ENCODE results near the gene SLC12A8.
"Not testable (repeated sequence)": the region's sequence is repeated elsewhere in the genome, so short reads cannot be mapped to it uniquely, and the experiment has no call there.

Gene SLC12A8

GRCh38 chr3:125104639-125105038 lies 107.9 kb downstream of the SLC12A8 start:
- Mint-ChIP-seq H3K36me3 (ENCODE audit: low read depth) (peaks cover 2% of the 10 kb centered on the region), H3K27me3 (ENCODE audit: low read depth) (peaks cover 37% of the 10 kb centered on the region), H3K9me3 (peaks cover 14% of the 10 kb centered on the region), H3K4me3 (no peak overlapping the region), H3K4me1 (ENCODE audit: low read depth) (peaks cover 4% of the 10 kb centered on the region), H3K27ac (no peak overlapping the region)

GRCh38 chr3:125103406-125103805 lies 109.1 kb downstream of the SLC12A8 start:
- peaks cover 34% of the 10 kb centered on the region for H3K27me3 Mint-ChIP-seq (ENCODE audit: low read depth)
- no peak overlapping the region for H3K4me3 Mint-ChIP-seq
- peaks cover 2% of the 10 kb centered on the region for H3K36me3 Mint-ChIP-seq (ENCODE audit: low read depth)
- peaks cover 14% of the 10 kb centered on the region for H3K9me3 Mint-ChIP-seq
- H3K4me1 Mint-ChIP-seq (ENCODE audit: low read depth): no peaks in the 10 kb centered on the region
- H3K27ac Mint-ChIP-seq: no peak overlapping the region

- H3K27me3 Mint-ChIP-seq (ENCODE audit: low read depth): peaks cover 34% of the 10 kb centered on the region
- no peaks in the 10 kb centered on the region for H3K4me1 Mint-ChIP-seq (ENCODE audit: low read depth)
- H3K9me3 Mint-ChIP-seq: peaks cover 14% of the 10 kb centered on the region
- H3K36me3 Mint-ChIP-seq (ENCODE audit: low read depth): peaks cover 2% of the 10 kb centered on the region
- no peak overlapping the region for H3K27ac Mint-ChIP-seq
- H3K4me3 Mint-ChIP-seq: no peak overlapping the region
Observed at GRCh38 chr3:125102470-125102869, 110.1 kb downstream of the SLC12A8 start.

- peaks cover 4% of the 10 kb centered on the region for H3K9me3 Mint-ChIP-seq
- H3K4me1 Mint-ChIP-seq (ENCODE audit: low read depth): no peaks in the 10 kb centered on the region
- no peak overlapping the region for H3K4me3 Mint-ChIP-seq
- peaks cover 19% of the 10 kb centered on the region for H3K27me3 Mint-ChIP-seq (ENCODE audit: low read depth)
- peaks cover 2% of the 10 kb centered on the region for H3K36me3 Mint-ChIP-seq (ENCODE audit: low read depth)
- no peak overlapping the region for H3K27ac Mint-ChIP-seq
Observed at GRCh38 chr3:125098611-125099291, 113.8 kb downstream of the SLC12A8 start.

GRCh38 chr3:125090649-125091048 lies 121.9 kb downstream of the SLC12A8 start:
- Mint-ChIP-seq H3K4me3 (no peak overlapping the region), H3K4me1 (ENCODE audit: low read depth) (no peaks in the 10 kb centered on the region), H3K9me3 (peaks cover 7% of the 10 kb centered on the region), H3K36me3 (ENCODE audit: low read depth) (no peaks in the 10 kb centered on the region), H3K27me3 (ENCODE audit: low read depth) (peaks cover 39% of the 10 kb centered on the region), H3K27ac (no peak overlapping the region)

- peaks cover 7% of the 10 kb centered on the region for H3K9me3 Mint-ChIP-seq
- no peak overlapping the region for H3K4me3 Mint-ChIP-seq
- H3K36me3 Mint-ChIP-seq (ENCODE audit: low read depth): no peaks in the 10 kb centered on the region
- no peaks in the 10 kb centered on the region for H3K4me1 Mint-ChIP-seq (ENCODE audit: low read depth)
- H3K27ac Mint-ChIP-seq: no peak overlapping the region
- H3K27me3 Mint-ChIP-seq (ENCODE audit: low read depth): peaks cover 52% of the 10 kb centered on the region
Observed at GRCh38 chr3:125087768-125088391, 124.7 kb downstream of the SLC12A8 start.

- Mint-ChIP-seq H3K36me3 (ENCODE audit: low read depth) (no peaks in the 10 kb centered on the region), H3K27ac (no peak overlapping the region), H3K27me3 (ENCODE audit: low read depth) (peaks cover 43% of the 10 kb centered on the region), H3K9me3 (no peaks in the 10 kb centered on the region), H3K4me3 (no peak overlapping the region), H3K4me1 (ENCODE audit: low read depth) (peaks cover 3% of the 10 kb centered on the region)
Observed at GRCh38 chr3:125085166-125085565, 127.4 kb downstream of the SLC12A8 start.

GRCh38 chr3:125083776-125084175 lies 128.8 kb downstream of the SLC12A8 start:
- Mint-ChIP-seq H3K9me3 (no peaks in the 10 kb centered on the region), H3K27ac (no peak overlapping the region), H3K27me3 (ENCODE audit: low read depth) (peaks cover 40% of the 10 kb centered on the region), H3K4me1 (ENCODE audit: low read depth) (peaks cover 6% of the 10 kb centered on the region), H3K36me3 (ENCODE audit: low read depth) (peaks cover 2% of the 10 kb centered on the region), H3K4me3 (no peak overlapping the region)

GRCh38 chr3:125082339-125082738 lies 130.2 kb downstream of the SLC12A8 start:
- not testable (repeated sequence) for H3K36me3 Mint-ChIP-seq (ENCODE audit: low read depth); H3K9me3 Mint-ChIP-seq; H3K4me3 Mint-ChIP-seq; H3K27ac Mint-ChIP-seq; H3K4me1 Mint-ChIP-seq (ENCODE audit: low read depth)
- H3K27me3 Mint-ChIP-seq (ENCODE audit: low read depth): peaks cover 29% of the 10 kb centered on the region

GRCh38 chr3:125080077-125080476 lies 132.5 kb downstream of the SLC12A8 start:
- Mint-ChIP-seq H3K4me3 (no peak overlapping the region), H3K27me3 (ENCODE audit: low read depth) (peaks cover 32% of the 10 kb centered on the region), H3K27ac (no peak overlapping the region), H3K36me3 (ENCODE audit: low read depth) (peaks cover 2% of the 10 kb centered on the region), H3K9me3 (no peaks in the 10 kb centered on the region), H3K4me1 (ENCODE audit: low read depth) (peaks cover 6% of the 10 kb centered on the region)

GRCh38 chr3:125079675-125080045 lies 132.9 kb downstream of the SLC12A8 start:
- no peak overlapping the region for H3K27ac Mint-ChIP-seq
- no peaks in the 10 kb centered on the region for H3K9me3 Mint-ChIP-seq
- H3K4me3 Mint-ChIP-seq: no peak overlapping the region
- peaks cover 33% of the 10 kb centered on the region for H3K27me3 Mint-ChIP-seq (ENCODE audit: low read depth)
- H3K4me1 Mint-ChIP-seq (ENCODE audit: low read depth): peaks cover 6% of the 10 kb centered on the region
- peaks cover 2% of the 10 kb centered on the region for H3K36me3 Mint-ChIP-seq (ENCODE audit: low read depth)

GRCh38 chr3:125078951-125079674 lies 133.4 kb downstream of the SLC12A8 start:
- Mint-ChIP-seq H3K9me3 (no peaks in the 10 kb centered on the region), H3K27me3 (ENCODE audit: low read depth) (peaks cover 31% of the 10 kb centered on the region), H3K36me3 (ENCODE audit: low read depth) (peaks cover 2% of the 10 kb centered on the region), H3K4me1 (ENCODE audit: low read depth) (peaks cover 6% of the 10 kb centered on the region), H3K4me3 (no peak overlapping the region), H3K27ac (no peak overlapping the region)

GRCh38 chr3:125077864-125078263 lies 134.7 kb downstream of the SLC12A8 start:
- peaks cover 2% of the 10 kb centered on the region for H3K36me3 Mint-ChIP-seq (ENCODE audit: low read depth)
- no peak overlapping the region for H3K4me3 Mint-ChIP-seq
- peaks cover 6% of the 10 kb centered on the region for H3K4me1 Mint-ChIP-seq (ENCODE audit: low read depth)
- H3K9me3 Mint-ChIP-seq: no peaks in the 10 kb centered on the region
- no peak overlapping the region for H3K27ac Mint-ChIP-seq
- H3K27me3 Mint-ChIP-seq (ENCODE audit: low read depth): peaks cover 31% of the 10 kb centered on the region

GRCh38 chr3:125076464-125076863 lies 136.1 kb downstream of the SLC12A8 start:
- peaks cover 6% of the 10 kb centered on the region for H3K4me1 Mint-ChIP-seq (ENCODE audit: low read depth)
- no peak overlapping the region for H3K4me3 Mint-ChIP-seq
- no peak overlapping the region for H3K27ac Mint-ChIP-seq
- peaks cover 27% of the 10 kb centered on the region for H3K27me3 Mint-ChIP-seq (ENCODE audit: low read depth)
- peaks cover 2% of the 10 kb centered on the region for H3K36me3 Mint-ChIP-seq (ENCODE audit: low read depth)
- no peaks in the 10 kb centered on the region for H3K9me3 Mint-ChIP-seq

GRCh38 chr3:125075738-125076137 lies 136.8 kb downstream of the SLC12A8 start:
- no peak overlapping the region for H3K27ac Mint-ChIP-seq
- peaks cover 2% of the 10 kb centered on the region for H3K36me3 Mint-ChIP-seq (ENCODE audit: low read depth)
- H3K27me3 Mint-ChIP-seq (ENCODE audit: low read depth): peaks cover 24% of the 10 kb centered on the region
- peaks cover 6% of the 10 kb centered on the region for H3K4me1 Mint-ChIP-seq (ENCODE audit: low read depth)
- no peaks in the 10 kb centered on the region for H3K9me3 Mint-ChIP-seq
- no peak overlapping the region for H3K4me3 Mint-ChIP-seq

Measured in T-helper 1 cell treated with Interleukin-12 subunit alpha and Interleukin-12 subunit beta and Interleukin-4 antibody, amounts not matched to agents 30 μg/mL and 1 μg/mL, for 36 hours (primary cell).